OCI-LY3 (cell line): ENCODE measurements around the gene ITSN2.

Experiments used
- EZH2phosphoT487 ChIP-seq: fragments of 200-600 bp; shearing (Covaris generic); IDR thresholded peaks from 2 replicates; pipeline ENCODE4 v1.6.1; 2018; ENCODE audit warnings: antibody characterized with exemption, mixed run types, low read depth
- TF ChIP-seq, protein P1 (sequence below): fragments of 200-600, 300-600 bp; sonication (generic); IDR thresholded peaks from 2 replicates; pipeline ENCODE4 v1.5.1; 2014; ENCODE audit warnings: antibody characterized with exemption, low read length, low read depth

DNA sequence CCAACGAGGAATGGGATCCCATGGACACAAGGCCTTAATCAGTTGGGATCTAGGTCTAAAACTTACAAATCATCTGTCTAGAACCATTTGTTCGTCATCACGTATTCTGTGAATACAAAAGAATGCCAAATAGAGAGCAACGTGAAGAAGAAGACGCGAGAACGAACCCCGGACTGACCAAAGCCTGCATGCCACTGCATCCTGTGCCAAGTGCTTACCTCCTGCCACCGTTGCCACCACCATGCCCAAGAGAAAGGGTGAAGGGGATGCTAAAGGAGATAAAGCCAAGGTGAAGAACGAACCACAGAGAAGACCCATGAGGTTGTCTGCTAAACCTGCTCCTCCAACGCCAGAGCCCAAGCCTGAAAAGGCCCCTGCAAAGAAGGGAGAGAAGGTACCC lies 30.2 kb downstream of the ITSN2 start:
- TF ChIP-seq, protein P1, sequence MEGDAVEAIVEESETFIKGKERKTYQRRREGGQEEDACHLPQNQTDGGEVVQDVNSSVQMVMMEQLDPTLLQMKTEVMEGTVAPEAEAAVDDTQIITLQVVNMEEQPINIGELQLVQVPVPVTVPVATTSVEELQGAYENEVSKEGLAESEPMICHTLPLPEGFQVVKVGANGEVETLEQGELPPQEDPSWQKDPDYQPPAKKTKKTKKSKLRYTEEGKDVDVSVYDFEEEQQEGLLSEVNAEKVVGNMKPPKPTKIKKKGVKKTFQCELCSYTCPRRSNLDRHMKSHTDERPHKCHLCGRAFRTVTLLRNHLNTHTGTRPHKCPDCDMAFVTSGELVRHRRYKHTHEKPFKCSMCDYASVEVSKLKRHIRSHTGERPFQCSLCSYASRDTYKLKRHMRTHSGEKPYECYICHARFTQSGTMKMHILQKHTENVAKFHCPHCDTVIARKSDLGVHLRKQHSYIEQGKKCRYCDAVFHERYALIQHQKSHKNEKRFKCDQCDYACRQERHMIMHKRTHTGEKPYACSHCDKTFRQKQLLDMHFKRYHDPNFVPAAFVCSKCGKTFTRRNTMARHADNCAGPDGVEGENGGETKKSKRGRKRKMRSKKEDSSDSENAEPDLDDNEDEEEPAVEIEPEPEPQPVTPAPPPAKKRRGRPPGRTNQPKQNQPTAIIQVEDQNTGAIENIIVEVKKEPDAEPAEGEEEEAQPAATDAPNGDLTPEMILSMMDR, result no peak
- TF ChIP-seq EZH2phosphoT487, result no peak
